ENCODE data around the gene MPV17. TPM values are rescaled to one million over a fixed set of nuclear protein-coding genes. Genes with fewer than 3 reads are reported as not detected.

The MPV17 gene
- total RNA-seq, 1 donor from 2014 or later: 79.2 TPM

DNA sequence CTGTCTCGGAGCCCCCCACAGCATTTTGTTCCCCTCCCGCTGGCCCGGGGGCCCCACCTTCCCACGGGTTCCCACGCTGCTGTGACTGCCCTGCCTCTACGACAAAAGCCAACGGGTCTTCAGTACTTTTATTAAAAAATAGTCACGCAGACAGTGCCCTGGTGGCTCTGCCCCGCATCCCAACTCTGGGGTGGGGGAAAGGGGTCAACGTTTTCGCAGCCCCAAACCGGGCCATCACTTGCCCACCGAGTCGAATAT is 15.7 kb downstream of the MPV17 start:
- no peak for DNase-seq
- Histone ChIP-seq H3K36me3 (peaks cover 21% of the 10 kb centered on the region), H3K27me3 (ENCODE audit: low read depth) (peaks cover 42% of the 10 kb centered on the region), H3K27ac (no peak overlapping the region), H3K4me1 (peaks cover 19% of the 10 kb centered on the region), H3K9me3 (no peaks in the 10 kb centered on the region), H3K4me3 (no peak overlapping the region)
- ATAC-seq: no peak
- intact Hi-C loops (cut with DNase I): no loop called here
- TF ChIP-seq, protein P1, sequence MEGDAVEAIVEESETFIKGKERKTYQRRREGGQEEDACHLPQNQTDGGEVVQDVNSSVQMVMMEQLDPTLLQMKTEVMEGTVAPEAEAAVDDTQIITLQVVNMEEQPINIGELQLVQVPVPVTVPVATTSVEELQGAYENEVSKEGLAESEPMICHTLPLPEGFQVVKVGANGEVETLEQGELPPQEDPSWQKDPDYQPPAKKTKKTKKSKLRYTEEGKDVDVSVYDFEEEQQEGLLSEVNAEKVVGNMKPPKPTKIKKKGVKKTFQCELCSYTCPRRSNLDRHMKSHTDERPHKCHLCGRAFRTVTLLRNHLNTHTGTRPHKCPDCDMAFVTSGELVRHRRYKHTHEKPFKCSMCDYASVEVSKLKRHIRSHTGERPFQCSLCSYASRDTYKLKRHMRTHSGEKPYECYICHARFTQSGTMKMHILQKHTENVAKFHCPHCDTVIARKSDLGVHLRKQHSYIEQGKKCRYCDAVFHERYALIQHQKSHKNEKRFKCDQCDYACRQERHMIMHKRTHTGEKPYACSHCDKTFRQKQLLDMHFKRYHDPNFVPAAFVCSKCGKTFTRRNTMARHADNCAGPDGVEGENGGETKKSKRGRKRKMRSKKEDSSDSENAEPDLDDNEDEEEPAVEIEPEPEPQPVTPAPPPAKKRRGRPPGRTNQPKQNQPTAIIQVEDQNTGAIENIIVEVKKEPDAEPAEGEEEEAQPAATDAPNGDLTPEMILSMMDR (IDR thresholded peaks at IDR 0.05): no peak

DNA sequence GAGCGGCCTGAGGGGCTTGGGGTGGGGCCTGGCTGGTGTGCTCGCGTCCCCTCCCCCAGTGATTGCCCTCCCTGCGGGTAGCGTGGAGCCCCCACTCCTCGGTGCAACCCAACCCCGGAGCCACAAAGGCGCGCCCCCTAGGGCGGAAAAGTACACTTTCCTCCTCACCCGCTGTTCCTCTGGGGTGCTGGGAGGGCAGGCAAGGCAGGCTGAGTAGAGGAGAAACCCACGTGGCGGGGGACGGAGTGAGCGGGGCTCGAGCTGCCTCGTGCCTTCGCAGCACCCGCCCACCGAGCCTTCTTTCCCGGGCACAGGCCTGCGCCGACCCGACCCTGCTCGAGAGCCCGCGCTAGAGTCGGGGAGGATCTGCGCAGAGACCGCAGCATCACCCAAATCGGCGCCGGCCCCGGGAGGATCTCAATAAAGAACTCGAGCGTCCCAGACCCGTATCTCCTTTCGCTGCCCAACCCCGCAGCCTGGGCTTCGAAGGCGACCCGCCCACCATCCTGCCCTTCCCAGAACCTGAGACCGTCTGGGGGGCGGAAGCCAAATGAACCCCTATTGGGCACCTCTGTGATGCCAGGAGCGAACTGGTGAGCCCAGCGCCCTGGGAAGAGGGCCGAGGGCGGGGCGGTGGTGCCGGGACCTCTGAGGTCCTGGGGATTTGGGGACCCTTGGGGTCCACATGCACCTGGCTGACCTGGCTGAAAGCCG is 16.2 kb downstream of the MPV17 start:
- Histone ChIP-seq H3K4me3 (peak overlapping the region; percentile 23), H3K9me3 (no peaks in the 10 kb centered on the region), H3K27ac (no peak overlapping the region), H3K27me3 (ENCODE audit: low read depth) (peaks cover 42% of the 10 kb centered on the region), H3K36me3 (peaks cover 16% of the 10 kb centered on the region), H3K4me1 (peaks cover 19% of the 10 kb centered on the region)
- ATAC-seq: peak; percentile 10 to 13
- DNase-seq: peak; percentile 49
- intact Hi-C loops (cut with DNase I): no loop called here
- TF ChIP-seq, protein P1 (IDR thresholded peaks at IDR 0.05): no peak

DNA sequence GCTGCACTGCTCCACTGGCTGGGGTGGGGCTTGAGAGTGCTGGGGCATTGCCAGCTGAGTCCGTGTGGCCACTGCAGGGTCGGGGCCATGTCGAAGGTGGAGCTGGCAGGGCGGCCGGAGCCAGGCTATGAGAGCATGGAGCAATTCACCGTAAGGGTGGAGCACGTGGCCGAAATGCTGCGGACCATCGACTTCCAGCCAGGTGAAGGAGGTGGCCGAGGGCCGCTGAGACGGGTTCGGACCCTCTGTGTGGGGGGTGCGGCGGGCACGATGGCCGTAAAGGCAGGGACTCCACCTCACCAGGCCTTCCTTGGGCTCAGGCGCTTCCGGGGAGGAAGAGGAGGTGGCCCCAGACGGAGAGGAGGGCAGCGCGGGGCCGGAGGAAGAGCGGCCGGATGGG is 16.8 kb downstream of the MPV17 start:
- DNase-seq: no peak
- ATAC-seq: peak in 1 of 2 donors; percentile 3

DNA sequence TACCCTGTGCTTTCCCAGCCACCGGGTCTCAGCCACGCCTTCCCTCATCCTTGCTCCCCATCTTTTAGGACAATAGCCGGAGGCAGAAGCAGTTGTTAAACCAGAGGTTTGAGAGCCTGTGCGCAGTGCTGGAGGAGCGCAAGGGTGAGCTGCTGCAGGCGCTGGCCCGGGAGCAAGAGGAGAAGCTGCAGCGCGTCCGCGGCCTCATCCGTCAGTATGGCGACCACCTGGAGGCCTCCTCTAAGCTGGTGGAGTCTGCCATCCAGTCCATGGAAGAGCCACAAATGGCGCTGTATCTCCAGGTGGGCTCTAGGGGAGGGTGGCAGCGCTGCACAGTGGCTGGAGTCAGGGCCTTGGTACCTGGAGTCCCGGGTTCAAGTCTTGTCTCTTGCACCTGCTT is 17.4 kb downstream of the MPV17 start:
- intact Hi-C loops (cut with DNase I): no loop called here
- peaks cover 42% of the 10 kb centered on the region for H3K27me3 ChIP-seq (ENCODE audit: low read depth)
- no peak for ATAC-seq
- no peaks in the 10 kb centered on the region for H3K9me3 ChIP-seq
- no peak for DNase-seq
- H3K4me3 ChIP-seq: no peak overlapping the region
- TF ChIP-seq, protein P1 (IDR thresholded peaks at IDR 0.05): no peak
- H3K4me1 ChIP-seq: peaks cover 19% of the 10 kb centered on the region
- peaks cover 8% of the 10 kb centered on the region for H3K36me3 ChIP-seq
- no peak overlapping the region for H3K27ac ChIP-seq

More for the DNA sequence above, 16.8 kb downstream of the MPV17 start:
- H3K4me1 ChIP-seq: peaks cover 19% of the 10 kb centered on the region
- peaks cover 42% of the 10 kb centered on the region for H3K27me3 ChIP-seq (ENCODE audit: low read depth)
- intact Hi-C loops (cut with DNase I): no loop called here
- no peak overlapping the region for H3K27ac ChIP-seq
- peak overlapping the region; percentile 23 for H3K4me3 ChIP-seq
- H3K9me3 ChIP-seq: no peaks in the 10 kb centered on the region
- TF ChIP-seq, protein P1 (IDR thresholded peaks at IDR 0.05): no peak
- H3K36me3 ChIP-seq: peaks cover 10% of the 10 kb centered on the region

DNA sequence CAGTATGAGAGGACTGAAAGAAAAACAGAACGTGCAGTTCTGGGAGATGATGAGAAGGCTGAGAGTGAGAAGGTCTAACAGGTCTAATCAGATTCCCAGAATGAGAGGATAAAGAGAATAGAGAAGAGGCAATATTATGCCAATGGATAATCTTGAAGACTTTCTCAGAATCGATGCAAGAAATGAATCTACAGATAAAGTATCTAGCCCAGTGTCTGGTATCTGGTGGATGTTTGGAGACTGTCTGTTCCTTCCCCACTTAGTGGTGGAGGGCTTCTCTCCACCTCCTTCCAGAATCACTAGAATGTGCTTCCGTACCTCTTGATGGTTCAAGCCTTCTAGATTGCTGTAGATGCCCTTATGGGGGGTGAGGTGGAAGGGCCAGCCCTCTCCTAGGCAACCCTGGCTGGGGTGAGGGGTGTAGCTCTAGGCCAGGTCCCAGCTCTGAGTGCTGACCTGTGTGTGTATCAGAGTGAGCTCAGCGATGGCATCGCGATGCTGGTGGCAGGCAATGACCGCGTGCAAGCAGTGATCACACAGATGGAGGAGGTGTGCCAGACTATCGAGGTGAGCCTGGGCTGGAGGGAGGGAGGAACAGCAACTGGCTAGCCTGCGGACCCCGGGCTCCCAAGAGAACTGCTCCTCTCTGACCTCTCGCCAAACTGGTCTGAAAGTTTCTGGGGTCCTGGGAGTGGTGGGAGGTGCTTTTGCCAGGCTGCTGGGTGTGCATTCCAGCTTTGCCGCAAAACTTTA is 18.2 kb downstream of the MPV17 start:
- ATAC-seq: no peak
- peaks cover 5% of the 10 kb centered on the region for H3K36me3 ChIP-seq
- no peak for DNase-seq
- TF ChIP-seq, protein P1 (IDR thresholded peaks at IDR 0.05): no peak
- H3K4me3 ChIP-seq: no peak overlapping the region
- no peak overlapping the region for H3K27ac ChIP-seq
- H3K9me3 ChIP-seq: no peaks in the 10 kb centered on the region
- H3K27me3 ChIP-seq (ENCODE audit: low read depth): peaks cover 42% of the 10 kb centered on the region
- H3K4me1 ChIP-seq: peaks cover 19% of the 10 kb centered on the region
- intact Hi-C loops (cut with DNase I): no loop called here
